SK-N-SH (cell line): ENCODE data around the gene CACNA1E. TPM values are rescaled to one million over a fixed set of nuclear protein-coding genes. Genes with fewer than 3 reads are reported as not detected.

ENCODE experiments used
- CTCF ChIA-PET: fragments of 300-600, 350-600 bp; formaldehyde crosslinking; extraction: SDS; loops from one replicate; lab custom pipeline; 2021; lab: Yijun Ruan, JAX
- POLR2A ChIA-PET: fragments of 350-600 bp; sonication (Branson Sonifier 250); formaldehyde crosslinking; extraction: SDS; loops from one replicate; lab custom pipeline; 2020; ENCODE audit warnings: antibody characterized with exemption, inconsistent platforms; lab: Yijun Ruan, JAX
- DNase-seq: peaks from one replicate; pipeline ENCODE4 v3.0.0; 2012
- H2AFZ ChIP-seq: fragments of 200-600 bp; sonication (generic); 2 replicates; pipeline ENCODE4 v1.8.1; 2016; ENCODE audit warnings: antibody characterized with exemption, mild to moderate bottlenecking, low read depth
- H3F3A ChIP-seq: fragments of 200-600 bp; sonication (generic); replicated peaks from 2 replicates; pipeline ENCODE3; 2016; ENCODE audit warnings: antibody characterized with exemption, mild to moderate bottlenecking; ENCODE audit not compliant: insufficient read depth
- H3K27ac ChIP-seq, 2 experiments: fragments of 200-500 bp in 1 of 2; fragments of 200-600 bp in 1 of 2; sonication (Bioruptor generic) in 1 of 2; sonication (generic), shearing (Covaris generic) in 1 of 2; 2 replicates each; pipeline versions ENCODE4 v1.5.1 to v1.6.1; 2014 to 2016; ENCODE audit warnings: low read depth in 2 of 2, inconsistent platforms in 1 of 2, low read length in 1 of 2, mild to moderate bottlenecking in 1 of 2, mixed read lengths in 1 of 2
- H3K27me3 ChIP-seq: fragments of 200-600 bp; sonication (generic), shearing (Covaris generic); 2 replicates; pipeline ENCODE4 v1.6.1; 2016; ENCODE audit warnings: mixed run types; ENCODE audit not compliant: insufficient read depth
- H3K36me3 ChIP-seq, 2 experiments: fragments of 200-500 bp in 1 of 2; fragments of 200-600 bp in 1 of 2; sonication (Bioruptor generic) in 1 of 2; sonication (generic) in 1 of 2; replicated peaks in 1 of 2; 2 replicates each; pipeline versions ENCODE3 to v1.5.1; 2014 to 2016; ENCODE audit warnings: low read length in 1 of 2, mild to moderate bottlenecking in 1 of 2; ENCODE audit not compliant: insufficient read depth in 2 of 2, control insufficient read depth in 1 of 2
- H3K4me1 ChIP-seq, 2 experiments: fragments of 200-500 bp in 1 of 2; fragments of 200-600 bp in 1 of 2; sonication (Bioruptor generic) in 1 of 2; sonication (generic), shearing (Covaris generic) in 1 of 2; 2 replicates each; pipeline versions ENCODE4 v1.5.1 to v1.6.1; 2014 to 2016; ENCODE audit warnings: low read depth in 1 of 2, low read length in 1 of 2, mixed run types in 1 of 2; ENCODE audit not compliant: insufficient read depth in 2 of 2, control insufficient read depth in 1 of 2
- H3K4me2 ChIP-seq: fragments of 200-600 bp; sonication (generic), shearing (Covaris generic); 2 replicates; pipeline ENCODE4 v1.6.1; 2017; ENCODE audit warnings: mixed run types
- H3K4me3 ChIP-seq, 2 experiments: fragments of 200-500 bp in 1 of 2; fragments of 200-600 bp in 1 of 2; sonication (Bioruptor generic) in 1 of 2; sonication (generic), shearing (Covaris generic) in 1 of 2; 2 replicates each; pipeline versions ENCODE4 v1.5.1 to v1.8.1; 2014 to 2016; ENCODE audit warnings: low read depth in 2 of 2, inconsistent platforms in 1 of 2, low read length in 1 of 2, mild to moderate bottlenecking in 1 of 2, mixed read lengths in 1 of 2, moderate library complexity in 1 of 2
- H3K79me2 ChIP-seq: fragments of 200-600 bp; sonication (generic); 2 replicates; pipeline ENCODE4 v1.8.1; 2017; ENCODE audit warnings: mild to moderate bottlenecking; ENCODE audit not compliant: insufficient read depth
- H3K9ac ChIP-seq: fragments of 200-600 bp; sonication (generic); 2 replicates; pipeline ENCODE4 v1.6.1; 2017; ENCODE audit warnings: mixed run types
- H3K9me2 ChIP-seq: fragments of 200-600 bp; sonication (generic); 2 replicates; pipeline ENCODE4 v1.6.1; 2017; ENCODE audit warnings: mixed run types
- H3K9me3 ChIP-seq: fragments of 200-600 bp; sonication (generic); 2 replicates; pipeline ENCODE4 v1.6.1; 2017; ENCODE audit warnings: mixed run types, mild to moderate bottlenecking, moderate library complexity
- H4K20me1 ChIP-seq: fragments of 200-600 bp; sonication (generic); 2 replicates; pipeline ENCODE4 v1.6.1; 2017; ENCODE audit warnings: mild to moderate bottlenecking, mixed run types; ENCODE audit not compliant: insufficient read depth
- ELF1 ChIP-seq: IDR thresholded peaks from 2 replicates; pipeline ENCODE4 v1.4.0; 2012
- FOSL2 ChIP-seq: IDR thresholded peaks from 2 replicates; pipeline ENCODE4 v1.4.0; 2012; ENCODE audit warnings: low read depth, mild to moderate bottlenecking, moderate library complexity, borderline replicate concordance
- GATA2 ChIP-seq: sonication (generic); formaldehyde crosslinking; IDR thresholded peaks from 2 replicates; pipeline ENCODE4 v1.5.0; 2020; ENCODE audit warnings: mild to moderate bottlenecking, missing genetic modification reagents
- JUND ChIP-seq: IDR thresholded peaks from 2 replicates; pipeline ENCODE4 v1.4.0; 2012
- MEF2A ChIP-seq: IDR thresholded peaks from 2 replicates; pipeline ENCODE4 v1.4.0; 2012; ENCODE audit warnings: low read depth, borderline replicate concordance
- NRF1 ChIP-seq: IDR thresholded peaks from 2 replicates; pipeline ENCODE4 v1.6.1; 2012; ENCODE audit warnings: low read depth, mild to moderate bottlenecking, low read length
- RAD21 ChIP-seq: IDR thresholded peaks from 2 replicates; pipeline ENCODE4 v1.6.1; 2012; ENCODE audit warnings: mild to moderate bottlenecking, low read length
- RCOR1 ChIP-seq: fragments of 150-350 bp; IDR thresholded peaks from 2 replicates; pipeline ENCODE4 v1.6.1; 2017; ENCODE audit warnings: antibody characterized with exemption, low read length
- SMC3 ChIP-seq: IDR thresholded peaks from 2 replicates; pipeline ENCODE4 v1.6.1; 2012; ENCODE audit warnings: low read depth, low read length, improper control_type of control experiment
- YY1 ChIP-seq: IDR thresholded peaks from 2 replicates; pipeline ENCODE4 v1.4.0; 2012; ENCODE audit warnings: low read depth, mild to moderate bottlenecking
- WGBS: methylation state at CpG from one replicate; pipeline ENCODE4 v1.1.6; 2017; ENCODE audit warnings: low lambda C conversion rate; 5-methylcytosine and 5-hydroxymethylcytosine counted together
- polyA plus RNA-seq, 3 experiments: library from polyadenylated mRNA; depleted of rRNA; stranded (reverse); fragments of >200 nt; gene quantifications; 2 replicates each; pipeline ENCODE4 v1.2.3, GENCODE V29; 2012
- TF ChIP-seq, protein P1 (sequence below): fragments of 150-350 bp; IDR thresholded peaks from 2 replicates; pipeline ENCODE4 v1.6.1; 2017; ENCODE audit warnings: antibody characterized with exemption, low read length, low read depth, borderline replicate concordance
- TF ChIP-seq, protein P2 (sequence below): IDR thresholded peaks from 2 replicates; pipeline ENCODE4 v1.4.0; 2012; ENCODE audit warnings: low read depth, borderline replicate concordance

Gene CACNA1E
- polyA plus RNA-seq, 1 of the 3 experiments (the other 2 are of a cell fraction): not detected

DNA sequence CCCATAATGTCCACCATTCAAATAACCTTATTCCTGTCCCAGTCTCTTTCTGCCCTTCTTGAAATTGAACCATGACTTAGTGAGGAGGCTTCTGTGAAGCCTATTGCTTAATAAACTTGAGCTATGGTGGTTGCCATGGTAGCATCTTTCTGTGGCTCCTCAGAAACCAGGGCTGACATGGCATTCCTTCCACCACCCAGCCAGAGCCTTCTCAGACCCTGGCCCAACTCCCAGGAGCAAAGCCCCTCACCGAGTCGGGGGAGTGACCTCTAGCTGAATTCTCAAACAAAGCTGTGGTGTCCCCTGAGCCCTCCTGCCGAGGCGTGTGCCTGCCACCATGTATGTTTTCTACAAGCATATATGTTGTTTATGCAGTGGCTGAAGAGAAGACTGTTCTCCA, 259.1 kb downstream of the CACNA1E start:
- Histone ChIP-seq H4K20me1 (no peaks in the 10 kb centered on the region), H3K9me3 (no peaks in the 10 kb centered on the region), H3K9ac (no peak overlapping the region), H3K4me2 (no peak overlapping the region), H3K27ac (no peak overlapping the region), H3K4me3 (no peak overlapping the region), H3K79me2 (no peaks in the 10 kb centered on the region), H3K36me3 (no peaks in the 10 kb centered on the region), H3K27me3 (no peaks in the 10 kb centered on the region), H2AFZ (no peak overlapping the region), H3K4me1 (no peaks in the 10 kb centered on the region), H3K9me2 (no peaks in the 10 kb centered on the region), H3F3A (no peaks in the 10 kb centered on the region)
- POLR2A ChIA-PET: no interaction called here
- no peak for DNase-seq
- 2% methylated on average over 4 of the region's 4 CpGs for WGBS
- no peak for TF ChIP-seq JUND
- CTCF ChIA-PET: no interaction called here

DNA sequence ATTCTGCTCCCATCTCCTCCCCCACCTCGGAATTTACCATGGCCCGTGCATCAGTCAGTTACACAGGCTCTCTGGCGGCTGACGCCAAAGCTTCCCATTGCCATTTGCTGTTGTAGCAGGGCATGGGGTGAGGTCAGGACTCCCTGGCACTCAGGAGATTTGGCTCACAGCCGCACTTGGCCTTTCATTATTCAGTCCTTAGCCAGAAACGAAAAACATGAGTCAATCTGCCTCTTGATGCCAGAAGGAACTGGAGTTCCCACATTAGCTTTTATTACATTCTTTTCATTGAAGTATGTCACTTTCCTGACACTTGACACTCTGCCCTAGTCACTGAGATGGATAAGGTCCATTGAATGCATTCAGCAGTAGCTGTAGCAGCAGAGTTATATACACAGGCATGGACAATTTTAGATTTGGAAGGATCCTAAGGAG, 260.6 kb downstream of the CACNA1E start:
- TF ChIP-seq RAD21: no peak
- TF ChIP-seq YY1: no peak
- TF ChIP-seq, protein P1, sequence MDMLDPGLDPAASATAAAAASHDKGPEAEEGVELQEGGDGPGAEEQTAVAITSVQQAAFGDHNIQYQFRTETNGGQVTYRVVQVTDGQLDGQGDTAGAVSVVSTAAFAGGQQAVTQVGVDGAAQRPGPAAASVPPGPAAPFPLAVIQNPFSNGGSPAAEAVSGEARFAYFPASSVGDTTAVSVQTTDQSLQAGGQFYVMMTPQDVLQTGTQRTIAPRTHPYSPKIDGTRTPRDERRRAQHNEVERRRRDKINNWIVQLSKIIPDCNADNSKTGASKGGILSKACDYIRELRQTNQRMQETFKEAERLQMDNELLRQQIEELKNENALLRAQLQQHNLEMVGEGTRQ: no peak
- no peak for TF ChIP-seq NRF1
- no peak for TF ChIP-seq SMC3
- TF ChIP-seq MEF2A: no peak
- TF ChIP-seq, protein P2, sequence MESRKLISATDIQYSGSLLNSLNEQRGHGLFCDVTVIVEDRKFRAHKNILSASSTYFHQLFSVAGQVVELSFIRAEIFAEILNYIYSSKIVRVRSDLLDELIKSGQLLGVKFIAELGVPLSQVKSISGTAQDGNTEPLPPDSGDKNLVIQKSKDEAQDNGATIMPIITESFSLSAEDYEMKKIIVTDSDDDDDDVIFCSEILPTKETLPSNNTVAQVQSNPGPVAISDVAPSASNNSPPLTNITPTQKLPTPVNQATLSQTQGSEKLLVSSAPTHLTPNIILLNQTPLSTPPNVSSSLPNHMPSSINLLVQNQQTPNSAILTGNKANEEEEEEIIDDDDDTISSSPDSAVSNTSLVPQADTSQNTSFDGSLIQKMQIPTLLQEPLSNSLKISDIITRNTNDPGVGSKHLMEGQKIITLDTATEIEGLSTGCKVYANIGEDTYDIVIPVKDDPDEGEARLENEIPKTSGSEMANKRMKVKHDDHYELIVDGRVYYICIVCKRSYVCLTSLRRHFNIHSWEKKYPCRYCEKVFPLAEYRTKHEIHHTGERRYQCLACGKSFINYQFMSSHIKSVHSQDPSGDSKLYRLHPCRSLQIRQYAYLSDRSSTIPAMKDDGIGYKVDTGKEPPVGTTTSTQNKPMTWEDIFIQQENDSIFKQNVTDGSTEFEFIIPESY: no peak
- no peak for TF ChIP-seq FOSL2
- no peak for TF ChIP-seq GATA2
- TF ChIP-seq ELF1: no peak
- no peak for TF ChIP-seq RCOR1
- Histone ChIP-seq H3K79me2 (no peaks in the 10 kb centered on the region), H2AFZ (no peak overlapping the region), H3K4me1 (no peaks in the 10 kb centered on the region), H3K9me3 (no peaks in the 10 kb centered on the region), H3K9me2 (no peaks in the 10 kb centered on the region), H4K20me1 (no peaks in the 10 kb centered on the region), H3K4me3 (no peak overlapping the region), H3K27me3 (no peaks in the 10 kb centered on the region), H3K27ac (no peak overlapping the region), H3F3A (no peaks in the 10 kb centered on the region), H3K4me2 (no peak overlapping the region), H3K9ac (no peak overlapping the region), H3K36me3 (no peaks in the 10 kb centered on the region)
- no peak for DNase-seq
- POLR2A ChIA-PET: no interaction called here
- CTCF ChIA-PET: no interaction called here
- WGBS: 26% methylated on average over 6 of the region's 6 CpGs
